Stimulated activated CD8-positive, alpha-beta memory T cell treated with anti-CD3 and anti-CD28 coated beads, Interleukin-7, amount 100 ng/mL, for 24 hours (primary cell): ENCODE measurements around the gene HOXA5.

Source experiments
- DNase-seq: peaks from one replicate; pipeline ENCODE4 v3.0.0-alpha.2; 2020; ENCODE audit warnings: low read depth

HOXA5 gene

GRCh38 chr7:27148031-27148755, 4.7 kb upstream of the HOXA5 start:
- no peak for DNase-seq

- DNase-seq, result no peak
Observed at GRCh38 chr7:27147199-27148030, 3.9 kb upstream of the HOXA5 start, which contains the start of gene HOXA6. Gene HOXA6 (minus strand): TSS chr7:27147774. CDS start chr7:27147749, 25 bp downstream.

GRCh38 chr7:27146491-27147198, 3.2 kb upstream of the HOXA5 start:
- DNase-seq, result no peak

- DNase-seq, result no peak
Observed at GRCh38 chr7:27145914-27146412, 2.5 kb upstream of the HOXA5 start.

GRCh38 chr7:27145165-27145913, 1.9 kb upstream of the HOXA5 start:
- no peak for DNase-seq

GRCh38 chr7:27144781-27145164, 1.3 kb upstream of the HOXA5 start:
- DNase-seq, result no peak

- no peak for DNase-seq
Observed at GRCh38 chr7:27143950-27144780, 684 bp upstream of the HOXA5 start.

GRCh38 chr7:27142580-27143022, 880 bp downstream of the HOXA5 start:
- no peak for DNase-seq

- no peak for DNase-seq
Observed at GRCh38 chr7:27141923-27142579, 1.4 kb downstream of the HOXA5 start.

- no peak for DNase-seq
Observed at GRCh38 chr7:27141137-27141922, 2.2 kb downstream of the HOXA5 start.

- DNase-seq, result no peak
Observed at GRCh38 chr7:27140126-27140857, 3.2 kb downstream of the HOXA5 start.

- no peak for DNase-seq
Observed at GRCh38 chr7:27139334-27140125, 4.0 kb downstream of the HOXA5 start.

- DNase-seq, result no peak
Observed at GRCh38 chr7:27138985-27139333, 4.5 kb downstream of the HOXA5 start.

GRCh38 chr7:27138472-27138871, 5.0 kb downstream of the HOXA5 start:
- no peak for DNase-seq

- no peak for DNase-seq
Observed at GRCh38 chr7:27137640-27138315, 5.7 kb downstream of the HOXA5 start.

- no peak for DNase-seq
Observed at GRCh38 chr7:27134392-27134791, 9.1 kb downstream of the HOXA5 start.
